GM12878 (cell line): Measurements from ENCODE around the gene PTPN20. TPM values are rescaled to one million over a fixed set of nuclear protein-coding genes. Genes with fewer than 3 reads are reported as not detected.

Source experiments
- ATAC-seq: fragments of 200-7000 bp; cut with Tn5 transposase; 3 replicates; pipeline ENCODE4 v1.9.1; 2020; ENCODE audit warnings: mild to moderate bottlenecking, moderate library complexity
- BruUV-seq: library from RNA; stranded (reverse); fragments of 400-500 nt; replicated peaks from 2 replicates; lab custom pipeline; 2021; lab: Mats Ljungman, UMichigan
- CTCF ChIA-PET: fragments of 300-600 bp; sonication (Branson Sonifier 250); formaldehyde crosslinking; extraction: SDS; loops from one replicate; lab custom pipeline; 2021; ENCODE audit warnings: inconsistent platforms; lab: Yijun Ruan, JAX
- POLR2A ChIA-PET: fragments of 350-600 bp; formaldehyde crosslinking; extraction: SDS; loops from one replicate; lab custom pipeline; 2021; ENCODE audit warnings: inconsistent platforms; lab: Charles Lee
- RAD21 ChIA-PET: fragments of 300-600 bp; sonication (Branson Sonifier 250); formaldehyde crosslinking; loops from one replicate; lab custom pipeline; 2023; ENCODE audit warnings: antibody characterized with exemption; ENCODE audit not compliant: unreplicated experiment; lab: Charles Lee
- SMC1A ChIA-PET: fragments of 300-600 bp; sonication (Branson Sonifier 250); formaldehyde crosslinking; loops from one replicate; lab custom pipeline; 2023; ENCODE audit not compliant: unreplicated experiment, uncharacterized antibody; lab: Charles Lee
- DNase-seq: peaks from one replicate; pipeline ENCODE4 v3.0.0-alpha.2; 2011; ENCODE audit warnings: low read depth, low spot score
- FAIRE-seq: peaks from 3 replicates; lab custom pipeline; 2011; peaks lifted over from hg19 to GRCh38; lab: Jason Lieb, UNC
- H2AFZ ChIP-seq: 2 replicates; pipeline ENCODE4 v1.6.0; 2011; ENCODE audit warnings: low read depth, low read length, control low read depth; ENCODE audit not compliant: control insufficient read depth
- H3K27ac ChIP-seq: 2 replicates; pipeline ENCODE4 v1.5.1; 2011; ENCODE audit warnings: control low read depth; ENCODE audit not compliant: control insufficient read depth, insufficient read depth
- H3K27me3 ChIP-seq, 2 experiments: replicated peaks in 1 of 2; 2 replicates each; pipeline versions ENCODE4 v1.6.0 to v1.6.1; 2011; ENCODE audit warnings: low read length in 1 of 2; ENCODE audit not compliant: control insufficient read depth in 2 of 2, insufficient read depth in 2 of 2
- H3K36me3 ChIP-seq, 2 experiments: 2 replicates each; pipeline ENCODE4 v1.5.1; 2011; ENCODE audit warnings: low read length in 1 of 2; ENCODE audit not compliant: control insufficient read depth in 2 of 2, insufficient read depth in 2 of 2
- H3K4me1 ChIP-seq: 2 replicates; pipeline ENCODE4 v1.6.1; 2011; ENCODE audit warnings: mild to moderate bottlenecking, low read length, moderate library complexity, mixed read lengths; ENCODE audit not compliant: control insufficient read depth, insufficient read depth
- H3K4me2 ChIP-seq: 2 replicates; pipeline ENCODE4 v1.6.0; 2011; ENCODE audit warnings: control low read depth; ENCODE audit not compliant: control insufficient read depth, insufficient read depth
- H3K4me3 ChIP-seq: fragments of 200-600 bp; sonication (generic); 2 replicates; pipeline ENCODE4 v1.5.1; 2016
- H3K79me2 ChIP-seq: 2 replicates; pipeline ENCODE4 v1.6.0; 2011; ENCODE audit warnings: low read length; ENCODE audit not compliant: control insufficient read depth, insufficient read depth
- H3K9ac ChIP-seq: 2 replicates; pipeline ENCODE4 v1.8.0; 2011; ENCODE audit warnings: low read length, control low read depth, mixed read lengths; ENCODE audit not compliant: control insufficient read depth, insufficient read depth
- H3K9me3 ChIP-seq: replicated peaks from 3 replicates; pipeline ENCODE4 v1.5.1; 2011; ENCODE audit warnings: mild to moderate bottlenecking, low read length; ENCODE audit not compliant: control insufficient read depth, insufficient read depth
- H4K20me1 ChIP-seq: 2 replicates; pipeline ENCODE4 v1.6.0; 2011; ENCODE audit not compliant: control insufficient read depth, insufficient read depth
- E2F4 ChIP-seq: IDR thresholded peaks from 2 replicates; pipeline ENCODE4 v1.6.1; 2012; ENCODE audit warnings: low read depth, low read length, improper control_type of control experiment
- ESRRA ChIP-seq: IDR thresholded peaks from 2 replicates; pipeline ENCODE4 v1.6.1; 2012; ENCODE audit warnings: mild to moderate bottlenecking, low read length, improper control_type of control experiment
- FOXM1 ChIP-seq: IDR thresholded peaks from 2 replicates; pipeline ENCODE4 v1.6.1; 2012; ENCODE audit warnings: low read depth, mild to moderate bottlenecking, inconsistent platforms, low read length, moderate library complexity
- IRF3 ChIP-seq: fragments of 450-650 bp; IDR thresholded peaks from 2 replicates; pipeline ENCODE4 v1.6.1; 2014; ENCODE audit warnings: mild to moderate bottlenecking
- IRF5 ChIP-seq: fragments of 450-650 bp; IDR thresholded peaks from 2 replicates; pipeline ENCODE4 v1.6.1; 2017; ENCODE audit warnings: borderline replicate concordance
- RFX5 ChIP-seq: IDR thresholded peaks from 2 replicates; pipeline ENCODE4 v1.6.1; 2011; ENCODE audit warnings: low read depth, low read length, improper control_type of control experiment
- SP1 ChIP-seq: IDR thresholded peaks from one replicate; pipeline ENCODE4 v1.6.1; 2011; ENCODE audit warnings: low read depth, low read length
- in situ Hi-C: fragments of 300-500 bp; cut with MboI; formaldehyde crosslinking; loops from 9 replicates; pipeline ENCODE4 v1.14.3; 2018; ENCODE audit warnings: mixed read lengths
- intact Hi-C: fragments of 100-400 bp; cut with micrococcal nuclease; formaldehyde crosslinking; loops from one replicate; pipeline ENCODE4 v1.14.2; 2022; ENCODE audit not compliant: unreplicated experiment
- polyA plus RNA-seq, 11 experiments: library from polyadenylated mRNA; depleted of rRNA in 4 of 11; unstranded in 6 of 11; stranded (reverse) in 5 of 11; fragments of >200 nt; fragmentation: Nextera tagmentation in 4 of 11; fragmentation: Illumina TruSeq in 1 of 11; extraction: Ambion mirVana in 4 of 11; extraction: Trizol in 1 of 11; gene quantifications; 1 replicate in 1 of 11; 2 replicates in 10 of 11; pipeline versions ENCODE4 v1.2.1 to v1.2.3, GENCODE V29; 2011 to 2016; ENCODE audit warnings: inconsistent platforms in 2 of 11, missing spikeins in 2 of 11, low read depth in 1 of 11
- total RNA-seq, 4 experiments: library from RNA; depleted of rRNA in 3 of 4; stranded (reverse); fragments of >200 nt in 3 of 4; fragmentation: Illumina TruSeq in 1 of 4; extraction: Trizol in 1 of 4; gene quantifications; 2 replicates each; pipeline versions ENCODE4 v1.2.1 to v1.2.3, GENCODE V29; 2013 to 2021

Gene PTPN20
- total and polyA plus RNA-seq, 10 of the 15 experiments (the other 5 are each of a cell fraction or from before 2014, with no cell fraction given), result 0.04 to 3.4 (median 0.10) TPM; not detected in 4

- DNase-seq, result no peak
Observed at GRCh38 chr10:46998192-46998591, 87.0 kb downstream of the PTPN20 start.

More at GRCh38 chr10:46998192-46998591, 87.0 kb downstream of the PTPN20 start:
- no peak overlapping the region for H3K4me3 ChIP-seq
- TF ChIP-seq RFX5, result no peak
- TF ChIP-seq IRF3, result no peak
- TF ChIP-seq IRF5, result no peak
- no peak for TF ChIP-seq FOXM1
- TF ChIP-seq ESRRA, result no peak
- no peak for TF ChIP-seq SP1
- no peak for TF ChIP-seq E2F4
- H3K36me3 ChIP-seq, result no peaks in the 10 kb centered on the region
- in situ Hi-C loops, result no loop called here
- ATAC-seq (no peak), FAIRE-seq (no peak)
- ChIA-PET RAD21 (no interaction called here), SMC1A (no interaction called here), POLR2A (no interaction called here), CTCF (interaction anchor here (1.3 to 2.1 kb wide), 2 partner anchors 27 to 313 kb away, joined by 4 to 9 read pairs; no protein-coding TSS in a partner anchor)
- no peak overlapping the region for H3K4me2 ChIP-seq
- BruUV-seq, result no TSS peak
- H3K27me3 ChIP-seq, result no peaks in the 10 kb centered on the region; a peak in 1 of 4 replicates
- no peaks in the 10 kb centered on the region for H3K9me3 ChIP-seq
- no peaks in the 10 kb centered on the region for H3K79me2 ChIP-seq
- H3K9ac ChIP-seq, result no peak overlapping the region
- H3K4me1 ChIP-seq, result no peaks in the 10 kb centered on the region
- H4K20me1 ChIP-seq, result no peaks in the 10 kb centered on the region
- H3K27ac ChIP-seq, result no peak overlapping the region
- H2AFZ ChIP-seq, result no peak overlapping the region
- intact Hi-C loops, result loop anchor here (5.0 kb wide), 1 partner anchor 314 kb away; no protein-coding TSS in a partner anchor
